NB4 (cell line): Measurements from ENCODE around the gene CAP1.
A peak's percentile ranks its signal among the peaks of the same experiment; 100 is the strongest.

ENCODE experiments used
- DNase-seq: peaks from one replicate; pipeline ENCODE4 v3.0.0; 2010; ENCODE audit warnings: low read depth
- H3K4me3 ChIP-seq: one replicate; pipeline ENCODE4 v1.5.1; 2011; ENCODE audit warnings: mild to moderate bottlenecking, low read depth, low read length, moderate library complexity
- CTCF ChIP-seq: IDR thresholded peaks from one replicate; pipeline ENCODE4 v1.5.1; 2012; ENCODE audit warnings: low read depth, low read length
- MAX ChIP-seq: IDR thresholded peaks from 2 replicates; pipeline ENCODE4 v1.6.1; 2011; ENCODE audit warnings: low read depth, low read length
- MYC ChIP-seq: IDR thresholded peaks from 2 replicates; pipeline ENCODE4 v1.6.1; 2011; ENCODE audit warnings: low read depth, low read length
- POLR2A ChIP-seq: IDR thresholded peaks from 2 replicates; pipeline ENCODE4 v1.6.1; 2011; ENCODE audit warnings: mild to moderate bottlenecking; ENCODE audit not compliant: insufficient read length; ENCODE audit errors: extremely low read depth

Gene CAP1

DNA sequence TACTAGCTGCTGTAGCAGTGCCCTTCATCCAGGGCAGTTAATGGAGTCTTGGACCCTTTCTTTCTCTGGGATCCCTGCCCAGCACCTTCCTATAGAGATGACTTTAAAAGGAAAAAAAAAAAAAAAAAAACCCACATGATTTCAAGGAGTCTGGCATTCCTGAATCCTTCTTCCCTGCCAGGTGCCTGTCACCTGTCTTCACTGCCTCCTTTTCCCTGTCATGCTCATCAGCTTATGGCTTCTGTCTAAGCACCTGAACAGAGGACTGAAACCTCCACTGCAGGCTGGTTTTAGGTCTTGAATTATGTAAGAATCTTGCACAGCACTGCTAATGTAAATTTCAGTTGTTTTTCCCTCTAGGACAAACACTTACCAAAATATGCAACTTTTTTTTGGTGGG lies 31.6 kb downstream of the CAP1 start:
- no peak for DNase-seq
- TF ChIP-seq CTCF (no peak), POLR2A (no peak), MAX (no peak)

GRCh38 chr1:40073062-40073461 lies 32.5 kb downstream of the CAP1 start:
- no peak overlapping the region for H3K4me3 ChIP-seq
- no peak for TF ChIP-seq MAX
- no peak for TF ChIP-seq MYC
- no peak for TF ChIP-seq CTCF
- no peak for TF ChIP-seq POLR2A
- no peak for DNase-seq

More for the DNA sequence above, 31.6 kb downstream of the CAP1 start:
- H3K4me3 ChIP-seq: no peak overlapping the region

- DNase-seq: peak; percentile 18
- no peak overlapping the region for H3K4me3 ChIP-seq
- TF ChIP-seq CTCF (no peak), POLR2A (no peak), MYC (no peak), MAX (no peak)
Observed at GRCh38 chr1:40075266-40075665, 34.7 kb downstream of the CAP1 start.

- H3K4me3 ChIP-seq: no peak overlapping the region
- TF ChIP-seq POLR2A (no peak), MAX (no peak), MYC (no peak), CTCF (no peak)
- no peak for DNase-seq
Observed at GRCh38 chr1:40076895-40077312, 36.4 kb downstream of the CAP1 start.

DNA sequence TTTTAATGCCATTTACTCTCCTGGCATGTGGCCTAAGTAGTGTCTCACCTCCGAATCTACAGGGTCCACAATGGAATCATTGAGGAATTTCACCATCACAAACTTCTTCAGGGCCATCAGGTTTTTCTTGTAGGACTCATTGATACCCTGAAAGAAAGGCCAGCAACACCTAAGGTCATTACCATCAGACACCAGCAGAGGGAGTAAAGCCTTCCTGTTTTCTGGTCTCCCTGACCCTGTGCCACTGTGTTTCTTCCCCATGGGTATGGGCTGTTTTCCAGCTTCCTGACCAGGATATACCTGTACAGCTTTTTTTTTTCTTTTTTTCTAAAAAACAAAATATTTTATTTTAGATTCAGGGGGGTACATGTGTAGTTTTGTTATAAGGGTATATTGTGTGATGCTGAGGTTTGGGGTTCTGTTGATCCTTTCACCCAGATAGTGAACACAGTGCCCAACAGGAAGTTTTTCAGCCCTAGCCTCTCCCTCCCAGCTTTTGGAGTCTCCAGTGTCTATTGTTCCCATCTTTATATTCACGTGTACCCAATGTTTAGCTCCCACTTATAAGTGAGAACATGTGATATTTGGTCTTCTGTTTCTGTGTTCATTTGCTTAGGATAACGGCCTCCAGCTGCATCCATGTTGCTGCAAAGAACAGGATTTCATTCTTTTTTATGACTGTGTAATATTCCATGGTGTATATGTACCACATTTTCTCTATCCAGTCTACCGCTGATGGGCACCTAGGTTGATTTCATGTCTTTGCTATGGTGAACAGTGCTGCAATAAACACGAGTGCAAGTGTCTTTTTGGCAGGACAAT lies 38.2 kb downstream of the CAP1 start:
- no peak for TF ChIP-seq MAX
- TF ChIP-seq CTCF: peak; percentile 74
- peak; percentile 69 for DNase-seq
- no peak overlapping the region for H3K4me3 ChIP-seq
